ENCODE results near the gene TESK1.

GRCh38 chr9:35598866-35599590, 6.0 kb upstream of the TESK1 start:
- TF ChIP-seq, protein P1, sequence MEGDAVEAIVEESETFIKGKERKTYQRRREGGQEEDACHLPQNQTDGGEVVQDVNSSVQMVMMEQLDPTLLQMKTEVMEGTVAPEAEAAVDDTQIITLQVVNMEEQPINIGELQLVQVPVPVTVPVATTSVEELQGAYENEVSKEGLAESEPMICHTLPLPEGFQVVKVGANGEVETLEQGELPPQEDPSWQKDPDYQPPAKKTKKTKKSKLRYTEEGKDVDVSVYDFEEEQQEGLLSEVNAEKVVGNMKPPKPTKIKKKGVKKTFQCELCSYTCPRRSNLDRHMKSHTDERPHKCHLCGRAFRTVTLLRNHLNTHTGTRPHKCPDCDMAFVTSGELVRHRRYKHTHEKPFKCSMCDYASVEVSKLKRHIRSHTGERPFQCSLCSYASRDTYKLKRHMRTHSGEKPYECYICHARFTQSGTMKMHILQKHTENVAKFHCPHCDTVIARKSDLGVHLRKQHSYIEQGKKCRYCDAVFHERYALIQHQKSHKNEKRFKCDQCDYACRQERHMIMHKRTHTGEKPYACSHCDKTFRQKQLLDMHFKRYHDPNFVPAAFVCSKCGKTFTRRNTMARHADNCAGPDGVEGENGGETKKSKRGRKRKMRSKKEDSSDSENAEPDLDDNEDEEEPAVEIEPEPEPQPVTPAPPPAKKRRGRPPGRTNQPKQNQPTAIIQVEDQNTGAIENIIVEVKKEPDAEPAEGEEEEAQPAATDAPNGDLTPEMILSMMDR (conservative IDR thresholded peaks at IDR 0.05; ENCODE audit: low read depth, low read length) = no peak
- no peak for TF ChIP-seq SMC3 (IDR thresholded peaks at IDR 0.05; ENCODE audit: low read depth, low read length)
- no peak for TF ChIP-seq POLR2A (IDR thresholded peaks at IDR 0.05; ENCODE audit: low read depth, low read length)
- TF ChIP-seq BHLHE40 (IDR thresholded peaks at IDR 0.05; ENCODE audit: low read depth, low read length) = no peak
- no peak for TF ChIP-seq FOS (IDR thresholded peaks at IDR 0.05; ENCODE audit: low read depth, low read length)

Measured in IMR-90 (cell line).